ES-I3 (cell line): ENCODE data around the gene ACSL1.
"Not testable (repeated sequence)": the region's sequence is repeated elsewhere in the genome, so short reads cannot be mapped to it uniquely, and the experiment has no call there.

Experiments used
- H3K36me3 ChIP-seq: 2 replicates; pipeline ENCODE4 v1.6.1; 2013; ENCODE audit warnings: mild to moderate bottlenecking, low read length, control low read depth, moderate library complexity; ENCODE audit not compliant: insufficient read depth
- H3K4me1 ChIP-seq: 2 replicates; pipeline ENCODE4 v1.6.1; 2013; ENCODE audit warnings: mild to moderate bottlenecking, control low read depth, low read length; ENCODE audit not compliant: insufficient read depth
- H3K9ac ChIP-seq: 2 replicates; pipeline ENCODE4 v1.6.1; 2013; ENCODE audit warnings: low read depth, mild to moderate bottlenecking, low read length, moderate library complexity
- H3K9me3 ChIP-seq: 2 replicates; pipeline ENCODE4 v1.6.1; 2013; ENCODE audit warnings: mild to moderate bottlenecking, low read length, moderate library complexity; ENCODE audit not compliant: control insufficient read depth, insufficient read depth

Gene ACSL1

DNA sequence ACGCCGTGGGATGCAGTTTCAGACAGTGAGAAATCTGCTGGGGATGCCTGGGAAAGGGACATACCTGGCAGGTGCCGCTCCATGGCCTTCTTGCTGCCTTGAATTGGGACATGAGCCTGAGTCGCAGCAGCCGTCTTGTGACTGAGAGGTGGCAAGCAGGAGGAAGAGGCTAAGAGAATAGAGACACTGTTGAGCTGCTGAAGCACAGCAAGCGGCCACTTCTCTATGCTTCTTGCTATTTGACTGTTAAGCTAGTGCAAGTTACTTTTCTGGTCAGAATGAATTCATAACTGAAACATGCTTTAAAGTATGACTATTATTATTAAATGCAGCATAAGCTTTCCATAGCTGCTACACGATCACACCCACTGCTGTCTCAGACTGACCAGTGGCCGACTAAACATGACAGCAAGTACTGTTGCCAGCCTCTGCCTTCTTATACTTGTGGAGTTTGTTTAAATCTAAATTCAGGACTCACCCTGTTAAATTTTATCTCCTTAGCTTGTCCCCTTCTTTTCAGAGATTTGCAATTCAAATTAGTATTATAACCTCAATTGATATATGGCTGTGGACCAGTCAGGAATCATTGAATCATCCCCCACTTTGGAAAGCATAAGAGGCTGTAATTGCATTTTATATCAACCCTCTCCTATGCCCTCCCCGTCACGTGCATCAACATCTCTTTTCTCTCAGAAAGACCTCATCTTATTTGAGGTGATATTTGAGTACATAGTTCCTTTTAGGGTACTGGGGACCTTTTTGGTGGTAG lies 24.8 kb upstream of the ACSL1 start:
- H3K9me3 ChIP-seq: no peaks in the 10 kb centered on the region
- H3K4me1 ChIP-seq: no peaks in the 10 kb centered on the region
- no peak overlapping the region for H3K9ac ChIP-seq
- H3K36me3 ChIP-seq: no peaks in the 10 kb centered on the region

DNA sequence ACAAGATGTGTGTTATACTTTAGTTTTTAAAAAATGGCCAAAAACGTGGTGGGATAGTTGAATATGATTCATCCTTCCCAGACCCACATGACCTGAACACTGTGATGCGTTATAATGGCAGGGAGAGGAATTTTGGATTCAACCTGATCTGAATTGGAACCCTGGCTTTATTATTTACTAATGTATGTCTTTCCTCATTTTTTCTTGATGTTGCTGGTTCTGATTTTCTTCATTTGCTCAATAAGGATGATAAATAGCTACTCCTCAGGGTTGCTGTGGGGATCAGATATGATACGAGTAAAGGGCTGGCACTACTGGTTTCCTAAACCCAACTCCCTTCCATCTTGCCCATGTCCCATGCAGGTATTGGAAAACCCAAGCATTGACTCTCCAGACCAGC lies 24.2 kb upstream of the ACSL1 start:
- Histone ChIP-seq H3K4me1 (no peaks in the 10 kb centered on the region), H3K9me3 (no peaks in the 10 kb centered on the region), H3K36me3 (no peaks in the 10 kb centered on the region), H3K9ac (no peak overlapping the region)

DNA sequence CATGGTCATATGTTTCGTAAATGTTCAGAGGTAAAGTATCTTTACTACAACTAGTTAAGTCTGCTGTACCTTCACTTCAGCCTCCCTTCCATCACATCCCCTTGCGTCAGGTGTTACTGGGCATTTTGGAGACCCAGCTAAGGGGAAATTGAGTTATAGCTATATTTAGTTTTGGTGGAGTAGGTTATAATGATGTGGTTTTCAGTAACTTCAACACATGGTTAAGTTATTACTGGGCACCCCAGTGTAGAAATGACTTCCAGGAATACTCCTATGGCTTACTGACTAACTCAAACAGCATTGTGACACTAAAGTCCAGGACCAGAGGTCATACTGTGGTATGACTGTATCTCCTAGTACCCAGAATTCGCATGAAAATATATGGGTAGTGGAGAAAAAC lies 23.4 kb upstream of the ACSL1 start:
- Histone ChIP-seq H3K9ac (no peak overlapping the region), H3K9me3 (no peaks in the 10 kb centered on the region), H3K36me3 (no peaks in the 10 kb centered on the region), H3K4me1 (no peaks in the 10 kb centered on the region)

DNA sequence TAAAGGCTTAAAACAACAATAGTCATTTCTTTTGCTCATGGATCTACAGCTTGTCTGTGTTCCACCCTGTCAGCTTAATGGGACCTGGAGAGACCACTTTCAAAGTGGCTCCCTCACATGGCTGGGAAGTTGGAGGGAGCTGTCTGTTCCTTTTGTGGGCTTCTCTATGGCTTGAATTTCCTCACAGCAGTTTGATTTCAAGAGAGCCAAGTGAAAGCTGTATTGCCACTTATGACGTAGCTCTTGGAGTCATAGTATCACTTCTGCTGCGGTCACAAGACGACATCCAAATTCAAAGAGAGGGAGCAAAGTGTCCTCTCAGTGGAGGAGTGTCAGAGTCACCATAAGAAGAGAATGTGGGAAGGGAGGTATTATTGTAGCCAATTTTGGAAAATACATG lies 22.7 kb upstream of the ACSL1 start:
- Histone ChIP-seq H3K36me3 (no peaks in the 10 kb centered on the region), H3K4me1 (no peaks in the 10 kb centered on the region), H3K9ac (no peak overlapping the region), H3K9me3 (no peaks in the 10 kb centered on the region)

DNA sequence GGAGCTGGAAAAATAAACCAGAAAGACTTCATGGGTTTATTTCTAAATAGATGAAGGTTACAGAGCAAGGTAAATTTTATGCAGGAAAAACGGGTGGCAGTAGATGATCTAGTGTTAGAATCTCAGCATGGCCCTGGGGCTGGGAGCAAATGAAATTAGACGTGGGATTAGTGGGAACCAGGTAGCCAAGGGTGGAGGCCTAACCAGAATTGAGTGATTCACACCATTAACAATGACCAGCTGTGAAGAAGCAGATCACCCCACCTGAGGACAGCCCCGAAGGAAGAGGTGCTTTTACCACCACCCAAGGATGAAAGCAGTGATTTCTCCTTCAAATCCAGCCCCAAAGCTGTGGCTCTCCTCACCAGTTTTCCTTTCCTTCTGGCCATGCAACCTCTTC lies 20.8 kb upstream of the ACSL1 start:
- Histone ChIP-seq H3K4me1 (no peaks in the 10 kb centered on the region), H3K36me3 (no peaks in the 10 kb centered on the region), H3K9me3 (no peaks in the 10 kb centered on the region), H3K9ac (no peak overlapping the region)

DNA sequence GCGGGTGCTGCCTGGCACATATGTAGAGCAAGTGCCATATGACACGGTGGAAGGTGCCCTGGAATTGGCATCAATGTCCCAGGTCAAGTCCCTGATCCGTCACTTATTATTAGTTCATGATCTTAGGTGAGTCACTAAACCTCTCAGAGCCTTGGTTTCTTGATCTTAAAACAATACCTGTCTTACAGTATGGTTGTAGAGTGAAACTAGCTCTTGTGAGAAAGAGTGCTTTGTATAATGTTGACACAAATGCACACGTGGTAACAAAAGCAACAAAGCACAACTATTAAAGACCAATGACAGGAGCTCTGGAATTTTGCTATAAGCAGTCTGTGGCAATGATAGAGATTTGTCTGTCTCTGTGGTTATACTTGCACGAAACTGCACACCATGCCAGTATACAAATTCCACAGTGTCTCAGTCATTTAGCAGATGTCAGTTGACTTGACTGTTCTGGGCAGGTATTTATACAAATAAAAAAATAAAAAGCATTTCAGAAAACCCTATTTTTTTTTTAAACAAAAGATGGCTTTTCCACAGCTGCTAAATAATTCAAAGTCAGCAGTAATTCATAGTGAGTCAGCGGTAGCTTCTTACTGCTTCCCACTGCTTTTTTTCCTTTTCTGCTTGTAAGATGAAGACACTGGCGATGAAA lies 19.7 kb upstream of the ACSL1 start:
- H3K9ac ChIP-seq: no peak overlapping the region
- no peaks in the 10 kb centered on the region for H3K9me3 ChIP-seq
- H3K36me3 ChIP-seq: no peaks in the 10 kb centered on the region
- no peaks in the 10 kb centered on the region for H3K4me1 ChIP-seq

DNA sequence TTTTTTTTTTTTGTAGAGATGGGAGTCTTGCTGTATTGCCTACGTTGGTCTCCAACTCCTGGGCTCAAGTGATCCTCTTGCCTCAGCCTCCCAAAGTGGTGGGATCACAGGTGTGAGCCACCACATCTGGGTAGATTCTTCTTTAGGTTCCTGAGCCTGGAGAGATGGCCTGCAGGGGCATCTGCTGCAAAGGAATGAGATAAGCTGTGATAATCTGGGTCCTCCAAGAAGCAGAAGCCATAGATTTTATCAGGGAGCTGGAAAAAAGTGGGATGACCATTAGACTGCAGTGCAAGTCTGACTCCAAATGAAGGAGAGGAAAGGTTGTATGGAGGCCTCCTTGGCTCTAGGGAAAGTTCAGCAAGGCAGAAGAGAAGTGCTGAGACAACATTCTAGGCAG lies 19.0 kb upstream of the ACSL1 start:
- Histone ChIP-seq H3K4me1 (no peaks in the 10 kb centered on the region), H3K9me3 (no peaks in the 10 kb centered on the region), H3K36me3 (no peaks in the 10 kb centered on the region), H3K9ac (no peak overlapping the region)

DNA sequence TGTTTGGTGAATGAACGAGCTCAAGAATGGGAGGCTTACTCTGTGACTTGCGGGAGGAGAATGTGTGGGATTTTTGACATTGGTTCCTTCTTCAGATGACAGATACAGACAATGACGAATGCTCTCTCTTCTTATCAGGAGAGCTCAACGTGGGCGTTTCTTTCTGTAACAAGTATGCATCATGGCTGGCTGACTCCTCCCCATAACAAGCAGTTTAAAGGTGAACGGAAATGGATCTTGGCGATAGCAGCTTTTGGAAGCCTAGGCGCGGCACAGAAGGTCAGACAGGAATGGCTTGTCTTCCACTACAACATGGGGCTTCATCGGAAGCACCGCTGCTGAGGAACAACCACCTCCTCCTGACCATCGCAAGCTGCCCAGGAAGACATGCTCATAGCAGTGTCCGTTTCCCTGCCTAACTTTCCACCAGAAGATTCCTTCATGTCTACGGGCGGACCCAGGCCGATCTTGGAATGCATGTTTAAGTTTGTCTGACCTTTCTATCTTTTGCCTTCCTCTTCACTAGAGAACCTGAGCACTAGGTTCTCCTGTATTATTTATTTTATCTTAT lies 18.3 kb upstream of the ACSL1 start:
- Histone ChIP-seq H3K9me3 (no peaks in the 10 kb centered on the region), H3K4me1 (no peaks in the 10 kb centered on the region), H3K9ac (no peak overlapping the region)

DNA sequence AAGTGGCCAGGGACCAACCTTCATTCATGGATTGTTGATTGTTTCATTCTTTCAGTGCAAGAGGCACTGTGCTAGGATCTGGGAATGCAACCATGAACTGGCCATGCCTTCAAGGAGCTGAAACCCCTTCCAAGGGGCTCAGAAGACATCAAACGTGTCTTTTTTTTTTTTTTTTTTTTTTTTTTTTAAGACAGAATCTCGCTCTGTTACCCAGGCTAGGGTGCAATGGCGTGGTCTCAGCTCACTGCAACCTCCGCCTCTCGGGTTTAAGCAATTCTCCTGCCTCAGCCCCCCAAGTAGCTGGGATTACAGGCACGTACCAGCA lies 13.3 kb upstream of the ACSL1 start:
- not testable (repeated sequence) for H3K36me3 ChIP-seq, H3K9me3 ChIP-seq, H3K4me1 ChIP-seq, H3K9ac ChIP-seq

More for the DNA sequence above, 18.3 kb upstream of the ACSL1 start:
- H3K36me3 ChIP-seq: no peaks in the 10 kb centered on the region

DNA sequence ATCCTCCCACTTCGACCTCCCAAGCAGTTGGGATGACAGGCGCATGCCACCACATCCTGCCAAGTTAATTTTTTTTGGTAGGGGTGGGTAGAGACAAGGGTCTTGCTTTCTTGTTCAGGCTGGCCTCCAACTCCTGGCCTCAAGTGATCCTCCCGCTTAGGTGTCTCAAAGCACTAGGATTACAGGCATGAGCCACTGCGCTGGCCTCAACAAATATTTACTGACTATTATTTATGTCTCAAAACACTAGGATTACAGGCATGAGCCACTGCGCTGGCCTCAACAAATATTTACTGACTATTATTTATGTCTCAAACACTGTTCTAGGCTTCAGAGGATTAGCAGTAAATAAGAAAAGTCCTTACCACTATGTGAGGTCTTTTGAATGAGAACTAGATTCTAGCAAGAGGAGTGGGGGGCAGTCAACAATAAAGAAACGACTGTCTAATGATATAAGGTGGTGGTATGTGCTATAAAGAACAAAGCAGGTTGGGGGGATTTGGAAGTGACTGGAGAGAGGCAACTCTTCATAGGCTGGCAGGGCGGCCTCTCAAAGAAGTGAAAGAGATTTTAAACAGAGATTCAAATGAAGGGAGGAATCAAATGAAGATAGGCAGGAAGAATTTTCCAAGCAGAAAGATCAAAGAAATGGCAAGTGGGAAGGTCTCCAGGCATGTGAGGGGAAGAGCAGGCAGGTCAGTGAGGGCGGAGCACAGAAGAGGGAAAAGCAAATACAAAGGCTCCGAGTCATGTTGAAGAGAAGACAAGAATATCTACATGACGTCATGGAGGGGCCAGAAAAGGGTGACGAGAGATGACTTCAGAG lies 12.7 kb upstream of the ACSL1 start:
- Histone ChIP-seq H3K9me3 (no peaks in the 10 kb centered on the region), H3K9ac (no peak overlapping the region), H3K4me1 (no peaks in the 10 kb centered on the region), H3K36me3 (no peaks in the 10 kb centered on the region)

DNA sequence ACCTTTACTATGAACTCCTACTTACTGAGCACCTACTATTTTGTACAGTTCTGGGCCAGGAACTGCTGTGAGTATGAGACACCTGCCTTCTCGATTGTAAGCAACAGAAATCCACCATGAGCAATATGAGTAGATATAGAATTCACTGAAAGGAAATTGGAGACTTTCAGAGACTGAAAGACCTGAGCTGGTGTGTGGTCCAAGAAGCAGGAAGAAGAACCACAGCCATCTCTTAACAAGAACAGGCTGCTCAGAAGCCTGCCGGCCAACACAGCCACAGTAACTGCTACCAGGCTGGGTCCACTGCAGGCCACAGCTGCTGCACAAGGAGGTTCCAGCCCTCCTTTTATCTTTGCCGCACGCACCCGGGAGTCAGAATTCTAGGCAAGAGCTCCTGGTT lies 10.8 kb upstream of the ACSL1 start:
- Histone ChIP-seq H3K9ac (no peak overlapping the region), H3K9me3 (no peaks in the 10 kb centered on the region), H3K4me1 (no peaks in the 10 kb centered on the region), H3K36me3 (no peaks in the 10 kb centered on the region)

DNA sequence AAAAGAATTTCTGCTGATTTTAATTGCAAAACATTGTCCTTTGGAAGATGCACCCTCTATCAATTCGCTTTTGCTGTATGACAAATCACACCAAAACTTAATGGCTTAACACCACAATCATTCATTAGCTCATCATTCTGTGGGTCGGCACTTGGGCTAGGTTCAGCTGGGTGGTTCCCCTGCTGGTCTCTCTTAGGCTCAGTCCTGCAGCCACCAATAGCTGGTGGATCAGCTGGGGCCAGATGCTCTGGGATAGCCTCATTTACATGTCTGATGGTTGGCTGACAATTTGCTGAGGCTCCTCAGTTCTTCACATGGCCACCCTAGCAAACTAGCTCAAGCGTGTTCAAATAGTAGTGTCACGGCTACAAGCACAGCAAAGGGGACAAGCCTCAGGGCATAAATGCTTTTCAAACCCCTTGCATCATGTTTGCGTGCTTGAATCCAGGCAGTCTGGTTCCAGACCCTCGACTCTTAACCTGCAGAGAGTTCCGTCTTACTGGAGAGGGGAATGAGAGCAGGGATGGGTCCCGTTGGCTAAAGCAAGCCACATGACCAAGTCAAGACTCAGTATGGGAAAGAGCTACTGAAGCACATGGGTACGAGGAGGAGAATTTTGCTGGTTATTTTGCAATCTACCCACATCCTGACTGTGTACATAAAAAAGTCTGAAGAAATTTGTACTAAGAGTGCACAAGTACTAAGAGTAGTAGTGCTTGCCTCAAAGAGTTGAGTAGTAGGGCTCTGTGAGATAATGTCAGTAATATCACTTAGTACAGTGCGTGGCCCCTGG lies 7.5 kb upstream of the ACSL1 start:
- Histone ChIP-seq H3K9me3 (no peaks in the 10 kb centered on the region), H3K4me1 (no peaks in the 10 kb centered on the region), H3K9ac (no peak overlapping the region), H3K36me3 (no peaks in the 10 kb centered on the region)

DNA sequence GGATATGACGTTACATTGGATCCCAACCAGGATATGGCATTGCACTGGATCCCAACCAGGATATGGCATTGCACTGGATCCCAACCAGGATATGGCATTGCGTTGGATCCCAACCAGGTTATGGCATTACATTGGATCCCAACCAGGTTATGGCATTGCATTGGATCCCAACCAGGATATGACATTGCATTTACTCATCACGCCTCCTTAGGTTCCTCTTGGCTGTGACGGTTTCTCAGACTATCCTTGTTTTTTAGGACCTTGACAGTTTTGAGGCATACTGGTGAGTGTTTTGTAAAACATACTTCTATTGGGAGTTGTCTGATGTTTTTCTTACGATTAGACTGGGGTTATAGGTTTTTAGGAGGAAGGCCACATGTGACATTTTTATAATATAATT lies 5.4 kb upstream of the ACSL1 start:
- H3K9ac ChIP-seq: no peak overlapping the region
- no peaks in the 10 kb centered on the region for H3K9me3 ChIP-seq
- no peaks in the 10 kb centered on the region for H3K36me3 ChIP-seq
- H3K4me1 ChIP-seq: no peaks in the 10 kb centered on the region

DNA sequence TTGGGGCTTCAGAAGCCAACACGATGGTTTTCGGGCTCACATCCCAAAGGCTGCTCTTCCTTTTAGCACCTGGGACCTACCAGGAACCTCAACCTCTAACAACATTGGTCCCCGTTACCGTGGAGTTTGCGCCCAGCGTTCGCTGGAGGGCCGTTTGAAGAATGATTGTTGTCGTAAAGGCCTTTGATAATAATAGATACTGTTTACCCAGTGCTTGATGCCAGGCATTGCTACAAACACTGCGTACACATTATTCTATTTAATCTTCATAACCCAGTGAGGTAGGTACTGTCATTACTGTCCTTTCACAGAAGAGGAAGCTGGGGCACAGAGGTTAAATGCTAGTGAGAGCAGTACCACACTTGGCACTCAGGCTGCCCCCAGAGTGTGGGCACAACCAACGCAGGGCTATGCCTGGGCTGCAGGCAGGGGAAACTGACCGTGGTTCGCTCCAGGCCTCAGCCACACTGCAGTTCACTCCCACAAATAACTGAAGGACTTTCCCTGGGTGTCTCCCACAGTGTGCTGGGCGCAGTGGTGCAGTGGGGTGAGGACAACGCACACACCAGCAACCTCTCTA lies 1.0 kb upstream of the ACSL1 start:
- no peaks in the 10 kb centered on the region for H3K4me1 ChIP-seq
- no peaks in the 10 kb centered on the region for H3K36me3 ChIP-seq
- peak overlapping the region; percentile 58; the same call in 1 of the 2 replicates for H3K9ac ChIP-seq
- no peaks in the 10 kb centered on the region for H3K9me3 ChIP-seq
